IMR-90 (cell line): Measurements from ENCODE around the gene C16orf86. TPM values are rescaled to one million over a fixed set of nuclear protein-coding genes. Genes with fewer than 3 reads are reported as not detected.

ENCODE experiments used
- ATAC-seq: fragments of 200-7000 bp; cut with Tn5 transposase; 2 replicates; pipeline ENCODE4 v1.9.1; 2020; ENCODE audit warnings: low read depth, mild to moderate bottlenecking, moderate library complexity
- BruUV-seq: library from RNA; stranded (reverse); fragments of 400-500 nt; replicated peaks from 2 replicates; lab custom pipeline; 2021; lab: Mats Ljungman, UMichigan
- CTCF ChIA-PET: fragments of 300-600 bp; formaldehyde crosslinking; extraction: SDS; loops from one replicate; lab custom pipeline; 2021; ENCODE audit warnings: antibody characterized with exemption; lab: Yijun Ruan, JAX
- POLR2A ChIA-PET: fragments of 300-600 bp; sonication (Branson Sonifier 250); formaldehyde crosslinking; loops from one replicate; lab custom pipeline; 2022; ENCODE audit warnings: antibody characterized with exemption; ENCODE audit not compliant: unreplicated experiment; lab: Charles Lee
- DNase-seq: peaks from one replicate; pipeline ENCODE4 v3.0.0; 2013
- H2AFZ ChIP-seq: replicated peaks from 2 replicates; pipeline ENCODE3; 2013; ENCODE audit warnings: low read length, mild to moderate bottlenecking; ENCODE audit not compliant: poor library complexity
- H2AK5ac ChIP-seq: 2 replicates; pipeline ENCODE4 v1.6.1; 2013; ENCODE audit warnings: low read depth, low read length, inconsistent platforms
- H2AK9ac ChIP-seq: replicated peaks from 2 replicates; pipeline ENCODE3; 2013; ENCODE audit warnings: mild to moderate bottlenecking, low read depth, low read length, moderate library complexity; ENCODE audit not compliant: poor library complexity
- H2BK120ac ChIP-seq: 2 replicates; pipeline ENCODE4 v1.6.1; 2013; ENCODE audit warnings: low read depth, low read length, inconsistent platforms
- H2BK15ac ChIP-seq: 3 replicates; pipeline ENCODE4 v1.6.1; 2013; ENCODE audit warnings: low read depth, low read length, inconsistent platforms
- H2BK20ac ChIP-seq: 2 replicates; pipeline ENCODE4 v1.6.1; 2013; ENCODE audit warnings: low read depth, mild to moderate bottlenecking, inconsistent platforms, low read length, moderate library complexity
- H2BK5ac ChIP-seq: 2 replicates; pipeline ENCODE4 v1.6.1; 2013; ENCODE audit warnings: mild to moderate bottlenecking, low read depth, low read length, inconsistent platforms; ENCODE audit not compliant: poor library complexity, severe bottlenecking
- H3K14ac ChIP-seq: replicated peaks from 2 replicates; pipeline ENCODE4 v1.6.1; 2013; ENCODE audit warnings: low read depth, low read length, inconsistent platforms
- H3K18ac ChIP-seq: 2 replicates; pipeline ENCODE4 v1.6.1; 2013; ENCODE audit warnings: low read depth, low read length, control low read depth
- H3K23ac ChIP-seq: 2 replicates; pipeline ENCODE4 v1.6.1; 2013; ENCODE audit warnings: low read depth, low read length, inconsistent platforms
- H3K27ac ChIP-seq: 2 replicates; pipeline ENCODE4 v1.5.1; 2013; ENCODE audit warnings: mild to moderate bottlenecking, control low read depth, low read length; ENCODE audit not compliant: insufficient read depth
- H3K27me3 ChIP-seq: 2 replicates; pipeline ENCODE4 v1.6.1; 2013; ENCODE audit warnings: low read length; ENCODE audit not compliant: control insufficient read depth, insufficient read depth
- H3K36me3 ChIP-seq: 2 replicates; pipeline ENCODE4 v1.6.1; 2013; ENCODE audit warnings: low read length, mixed read lengths; ENCODE audit not compliant: control insufficient read depth, insufficient read depth
- H3K4ac ChIP-seq: 2 replicates; pipeline ENCODE4 v1.6.1; 2013; ENCODE audit warnings: low read depth, low read length, inconsistent platforms
- H3K4me1 ChIP-seq: 2 replicates; pipeline ENCODE4 v1.6.1; 2013; ENCODE audit warnings: low read length, mixed read lengths; ENCODE audit not compliant: control insufficient read depth, insufficient read depth
- H3K4me2 ChIP-seq: 2 replicates; pipeline ENCODE4 v1.6.1; 2013; ENCODE audit warnings: low read depth, mild to moderate bottlenecking, control low read depth, low read length, moderate library complexity
- H3K4me3 ChIP-seq: 2 replicates; pipeline ENCODE4 v1.5.1; 2013; ENCODE audit warnings: low read depth, mild to moderate bottlenecking, control low read depth, low read length, moderate library complexity; ENCODE audit not compliant: insufficient read depth
- H3K56ac ChIP-seq: 2 replicates; pipeline ENCODE4 v1.6.1; 2013; ENCODE audit warnings: low read length, inconsistent platforms; ENCODE audit not compliant: insufficient read depth; ENCODE audit errors: extremely low read depth
- H3K79me1 ChIP-seq, 2 experiments: 2 replicates each; pipeline ENCODE4 v1.6.1; 2013; ENCODE audit warnings: low read length in 2 of 2, inconsistent platforms in 1 of 2, low read depth in 1 of 2
- H3K9ac ChIP-seq: 2 replicates; pipeline ENCODE4 v1.6.1; 2013; ENCODE audit warnings: low read depth, low read length, control low read depth
- H3K9me1 ChIP-seq: 2 replicates; pipeline ENCODE4 v1.6.1; 2013; ENCODE audit warnings: low read length, inconsistent platforms; ENCODE audit not compliant: insufficient read depth
- H3K9me3 ChIP-seq: 2 replicates; pipeline ENCODE4 v1.6.1; 2013; ENCODE audit warnings: low read length; ENCODE audit not compliant: control insufficient read depth, insufficient read depth
- H4K20me1 ChIP-seq: 2 replicates; pipeline ENCODE4 v1.6.1; 2013; ENCODE audit warnings: low read length, inconsistent platforms; ENCODE audit not compliant: insufficient read depth
- H4K5ac ChIP-seq: 2 replicates; pipeline ENCODE4 v1.6.1; 2013; ENCODE audit warnings: mild to moderate bottlenecking, low read depth, low read length, control low read depth
- H4K8ac ChIP-seq, 2 experiments: 2 replicates each; pipeline ENCODE4 v1.6.1; 2013; ENCODE audit warnings: low read depth in 2 of 2, low read length in 2 of 2, control low read depth in 1 of 2, inconsistent platforms in 1 of 2
- H4K91ac ChIP-seq: 2 replicates; pipeline ENCODE4 v1.6.1; 2013; ENCODE audit warnings: low read depth, low read length, inconsistent platforms; ENCODE audit not compliant: insufficient read depth
- CTCF ChIP-seq: conservative IDR thresholded peaks from 2 replicates; pipeline ENCODE4 v1.5.1; 2012; ENCODE audit warnings: mild to moderate bottlenecking, low read depth, low read length, improper control_type of control experiment
- MAFK ChIP-seq: IDR thresholded peaks from 2 replicates; pipeline ENCODE4 v1.6.1; 2012; ENCODE audit warnings: low read depth, low read length, improper control_type of control experiment
- MXI1 ChIP-seq: IDR thresholded peaks from 2 replicates; pipeline ENCODE4 v1.6.1; 2012; ENCODE audit warnings: low read depth, mild to moderate bottlenecking, low read length, moderate library complexity, borderline replicate concordance
- POLR2A ChIP-seq: IDR thresholded peaks from 2 replicates; pipeline ENCODE4 v1.6.1; 2012; ENCODE audit warnings: mild to moderate bottlenecking, low read depth, low read length
- RAD21 ChIP-seq: IDR thresholded peaks from 2 replicates; pipeline ENCODE4 v1.6.1; 2012; ENCODE audit warnings: low read length, improper control_type of control experiment
- WGBS, 2 experiments: methylation state at CpG; one replicate each; pipeline versions ENCODE4 v1.1.5 to v1.1.7; 2013; ENCODE audit warnings: missing lambda C conversion rate in 2 of 2; ENCODE audit not compliant: insufficient read length in 1 of 2; ENCODE audit errors: extremely low coverage in 2 of 2; 5-methylcytosine and 5-hydroxymethylcytosine counted together
- dilution Hi-C: fragments of 300-500 bp; cut with HindIII; formaldehyde crosslinking; loops from one replicate; pipeline ENCODE4 v1.14.3; 2018; ENCODE audit warnings: low sequenced_read_pairs; ENCODE audit not compliant: unreplicated experiment
- in situ Hi-C: fragments of 300-500 bp; cut with MboI; formaldehyde crosslinking; loops from 3 replicates; pipeline ENCODE4 v1.14.3; 2019; ENCODE audit warnings: low sequenced_read_pairs, inconsistent platforms, mixed read lengths
- intact Hi-C: fragments of 100-400 bp; cut with micrococcal nuclease; formaldehyde crosslinking; loops from 2 replicates; pipeline ENCODE4 v1.10.0; 2022
- polyA plus RNA-seq, 3 experiments: library from polyadenylated mRNA; depleted of rRNA; stranded (reverse); fragments of >200 nt; gene quantifications; 2 replicates each; pipeline ENCODE4 v1.2.3, GENCODE V29; 2012; ENCODE audit warnings: low replicate concordance in 1 of 3
- total RNA-seq: library from RNA; depleted of rRNA; stranded (reverse); fragments of >200 nt; gene quantifications from 2 replicates; pipeline ENCODE4 v1.2.3, GENCODE V29; 2012

The C16orf86 gene
- total and polyA plus RNA-seq, 2 of the 4 experiments (the other 2 are of a cell fraction) = 0.54 to 0.70 TPM

GRCh38 chr16:67665598-67665997 lies 1.0 kb upstream of the C16orf86 start:
- no peak overlapping the region for H4K91ac ChIP-seq
- no peak overlapping the region for H2AFZ ChIP-seq
- H3K4me2 ChIP-seq = peak overlapping the region; percentile 54
- H4K20me1 ChIP-seq = peaks cover 2% of the 10 kb centered on the region; the same call in 1 of the 2 replicates
- H3K18ac ChIP-seq = no peak overlapping the region
- peaks cover 2% of the 10 kb centered on the region; the same call in 1 of the 2 replicates for H3K36me3 ChIP-seq
- DNase-seq (no peak), ATAC-seq (no peak)
- no peaks in the 10 kb centered on the region for H3K9me3 ChIP-seq
- 80% methylated on average over 1 of the region's 5 CpGs; no CpG with 5 or more reads in 1 of the 2 experiments for WGBS, 2 experiments
- H3K56ac ChIP-seq = no peak overlapping the region
- no peak overlapping the region for H2BK15ac ChIP-seq
- H2BK5ac ChIP-seq = no peak overlapping the region
- H2AK5ac ChIP-seq = no peak overlapping the region
- H3K9ac ChIP-seq = no peak overlapping the region
- H3K23ac ChIP-seq = peak overlapping the region; percentile 7; the same call in 1 of the 2 replicates
- dilution Hi-C loops (no loop called here), in situ Hi-C loops (loop anchor here (10.0 kb wide), 1 partner anchor 141 kb away; the partner anchor contains the start of gene RIPOR1), intact Hi-C loops (no loop called here)
- no peak overlapping the region for H3K14ac ChIP-seq
- peak overlapping the region; percentile 83 for H2AK9ac ChIP-seq
- no peaks in the 10 kb centered on the region for H3K9me1 ChIP-seq
- H3K27me3 ChIP-seq = no peaks in the 10 kb centered on the region
- no peak overlapping the region for H2BK120ac ChIP-seq
- peak overlapping the region; percentile 95 for H3K4me3 ChIP-seq
- H2BK20ac ChIP-seq = no peak overlapping the region
- peak overlapping the region in 1 of 2 experiments; percentile 35; a peak in 1 of 4 replicates for H4K8ac ChIP-seq
- no peak overlapping the region for H4K5ac ChIP-seq
- CTCF ChIA-PET = interaction anchor here (1.5 kb wide), 1 partner anchor 145 kb away, joined by 9 read pairs; no protein-coding TSS in a partner anchor
- peaks cover 4 to 12% of the 10 kb centered on the region in 2 experiments; a peak in 3 of 4 replicates for H3K79me1 ChIP-seq
- POLR2A ChIA-PET = no interaction called here
- H3K4me1 ChIP-seq = peaks cover 12% of the 10 kb centered on the region
- no peak overlapping the region for H3K4ac ChIP-seq
- TF ChIP-seq MAFK (no peak), CTCF (no peak), POLR2A (no peak), RAD21 (no peak), MXI1 (no peak)
- no TSS peak for BruUV-seq
- no peak overlapping the region for H3K27ac ChIP-seq
